Choroid plexus epithelial cell (primary cell): ENCODE results near the gene RABGGTA.

Experiments used
- DNase-seq: peaks from one replicate; pipeline ENCODE4 v3.0.0-alpha.2; 2010; ENCODE audit warnings: low read depth
- H3K4me3 ChIP-seq: 2 replicates; pipeline ENCODE4 v1.5.1; 2011; ENCODE audit warnings: low read depth, mild to moderate bottlenecking, control low read depth, low read length, moderate library complexity
- TF ChIP-seq, protein P1 (sequence below): conservative IDR thresholded peaks from 2 replicates; pipeline ENCODE4 v1.5.1; 2011; ENCODE audit warnings: low read depth, mild to moderate bottlenecking, control low read depth, inconsistent platforms, low read length, moderate library complexity

Gene RABGGTA

GRCh38 chr14:24262821-24263733, 8.3 kb downstream of the RABGGTA start, which contains the start of gene TGM1:
Gene TGM1, minus strand, starts transcription at chr14:24263177. Its CDS starts 825 bp downstream, at chr14:24262352.
- TF ChIP-seq, protein P1, sequence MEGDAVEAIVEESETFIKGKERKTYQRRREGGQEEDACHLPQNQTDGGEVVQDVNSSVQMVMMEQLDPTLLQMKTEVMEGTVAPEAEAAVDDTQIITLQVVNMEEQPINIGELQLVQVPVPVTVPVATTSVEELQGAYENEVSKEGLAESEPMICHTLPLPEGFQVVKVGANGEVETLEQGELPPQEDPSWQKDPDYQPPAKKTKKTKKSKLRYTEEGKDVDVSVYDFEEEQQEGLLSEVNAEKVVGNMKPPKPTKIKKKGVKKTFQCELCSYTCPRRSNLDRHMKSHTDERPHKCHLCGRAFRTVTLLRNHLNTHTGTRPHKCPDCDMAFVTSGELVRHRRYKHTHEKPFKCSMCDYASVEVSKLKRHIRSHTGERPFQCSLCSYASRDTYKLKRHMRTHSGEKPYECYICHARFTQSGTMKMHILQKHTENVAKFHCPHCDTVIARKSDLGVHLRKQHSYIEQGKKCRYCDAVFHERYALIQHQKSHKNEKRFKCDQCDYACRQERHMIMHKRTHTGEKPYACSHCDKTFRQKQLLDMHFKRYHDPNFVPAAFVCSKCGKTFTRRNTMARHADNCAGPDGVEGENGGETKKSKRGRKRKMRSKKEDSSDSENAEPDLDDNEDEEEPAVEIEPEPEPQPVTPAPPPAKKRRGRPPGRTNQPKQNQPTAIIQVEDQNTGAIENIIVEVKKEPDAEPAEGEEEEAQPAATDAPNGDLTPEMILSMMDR, result no peak
- no peak within 1 kb of the TSS for H3K4me3 ChIP-seq
- DNase-seq, result no peak

DNA sequence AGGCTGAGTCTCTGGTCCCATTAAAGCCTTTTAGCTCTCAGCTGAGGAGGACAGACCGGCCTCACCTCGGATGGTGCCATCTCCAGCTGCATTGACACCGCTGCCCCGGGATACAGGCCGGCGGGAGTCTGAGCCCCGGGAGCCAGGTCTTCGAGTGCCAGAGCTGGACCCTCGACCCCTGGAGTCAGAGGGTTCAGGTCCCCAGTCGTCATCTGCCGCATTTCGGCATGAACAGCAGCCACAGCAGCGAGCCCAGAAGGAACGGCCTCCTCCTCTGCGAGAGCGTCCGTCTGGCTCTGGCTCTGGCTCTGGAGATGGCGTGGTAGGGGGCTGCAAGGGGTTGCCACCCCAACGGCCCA, 9.4 kb downstream of the RABGGTA start:
- no peak for DNase-seq
- TF ChIP-seq, protein P1, result no peak
- no peak overlapping the region for H3K4me3 ChIP-seq

DNA sequence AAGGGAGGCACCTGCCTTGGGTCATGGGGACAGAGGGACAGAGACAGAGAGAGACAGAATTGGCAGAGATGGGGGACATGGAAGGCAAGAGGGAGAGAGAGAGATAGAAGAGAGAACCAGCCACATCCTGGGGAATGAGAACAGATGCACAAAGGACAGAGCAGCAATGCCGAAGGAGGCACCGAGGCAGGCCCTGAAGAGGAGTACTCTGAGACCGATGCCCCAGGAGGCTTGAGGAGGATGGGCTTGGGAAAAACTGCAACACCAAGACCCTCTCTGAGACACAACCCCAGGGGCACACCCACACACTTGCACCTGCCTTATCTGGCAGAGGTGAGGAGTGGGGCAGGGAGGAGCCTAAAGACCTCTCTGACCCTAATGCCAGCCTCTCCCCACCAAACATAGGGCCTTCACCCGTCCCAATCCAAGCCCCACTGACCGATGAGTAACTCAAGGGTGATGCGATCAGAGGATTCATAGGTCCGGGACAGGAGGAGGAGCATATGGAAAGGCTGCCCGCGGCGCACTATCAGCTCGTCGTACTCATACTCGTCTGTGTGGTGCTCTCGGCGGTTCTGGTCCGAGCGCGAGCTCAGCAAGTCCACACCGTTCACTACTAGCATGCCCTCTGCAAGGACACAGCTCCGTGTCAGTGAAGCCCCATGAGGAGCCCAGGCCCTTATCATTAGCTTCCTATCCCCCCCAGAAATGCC, 10.0 kb downstream of the RABGGTA start:
- no peak for DNase-seq
- no peak overlapping the region for H3K4me3 ChIP-seq
- TF ChIP-seq, protein P1, result no peak

DNA sequence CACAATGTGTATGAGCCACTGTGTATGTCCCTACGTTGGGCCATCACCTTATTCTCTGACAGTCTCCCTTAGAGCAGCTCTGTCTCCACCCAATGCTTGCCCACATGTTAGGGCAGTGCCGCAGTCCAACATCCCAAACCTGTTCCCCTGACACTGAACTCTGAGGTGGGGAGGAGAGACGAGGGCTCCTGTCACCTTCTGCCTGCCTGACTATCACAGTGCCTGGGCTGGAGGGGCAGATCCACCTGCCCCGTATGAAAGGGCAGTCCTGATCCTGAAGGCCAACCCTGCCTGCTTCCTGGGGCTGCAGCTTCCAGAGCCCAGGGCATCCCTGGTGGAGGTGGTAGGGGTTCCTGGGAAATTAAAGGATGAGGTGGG, 10.6 kb downstream of the RABGGTA start:
- H3K4me3 ChIP-seq, result no peak overlapping the region
- no peak for DNase-seq
- TF ChIP-seq, protein P1, result no peak

DNA sequence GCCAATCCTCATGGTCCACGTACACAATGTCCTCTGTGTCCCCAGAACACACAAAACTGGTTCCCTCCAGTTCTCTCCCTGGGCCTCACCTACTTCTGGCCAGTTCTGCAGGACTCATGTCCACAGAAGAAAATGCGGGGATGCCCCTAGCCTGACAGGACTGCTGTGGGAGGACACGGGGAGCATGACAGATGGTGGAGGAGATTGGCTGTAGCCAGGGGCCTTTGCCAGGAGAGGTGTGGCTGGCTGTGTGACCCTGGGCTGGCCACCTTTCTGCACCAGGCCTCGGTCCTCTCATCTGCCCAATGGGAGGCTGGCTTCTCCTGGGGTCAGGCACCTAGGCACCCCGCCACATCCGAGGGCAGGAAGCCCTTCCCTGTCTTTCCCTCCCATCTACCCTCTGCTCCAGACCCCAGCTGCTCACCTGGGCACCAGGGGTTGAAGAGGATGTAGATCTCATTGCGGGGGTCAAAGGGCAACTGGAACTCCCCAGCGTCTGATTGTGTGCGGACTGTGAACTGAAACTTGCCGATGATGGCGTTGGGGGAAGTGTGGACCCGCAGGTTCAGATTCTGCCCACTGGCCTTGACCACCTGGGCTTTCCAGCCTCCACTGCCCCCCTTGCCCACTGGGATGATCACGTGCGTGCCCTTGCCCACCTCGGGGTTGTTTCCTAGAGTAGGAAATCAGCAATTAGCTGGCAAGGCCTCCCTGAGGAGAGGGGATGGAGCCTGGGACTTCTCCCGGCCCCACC, 11.2 kb downstream of the RABGGTA start:
- TF ChIP-seq, protein P1, result no peak
- no peak for DNase-seq
- H3K4me3 ChIP-seq, result no peak overlapping the region

DNA sequence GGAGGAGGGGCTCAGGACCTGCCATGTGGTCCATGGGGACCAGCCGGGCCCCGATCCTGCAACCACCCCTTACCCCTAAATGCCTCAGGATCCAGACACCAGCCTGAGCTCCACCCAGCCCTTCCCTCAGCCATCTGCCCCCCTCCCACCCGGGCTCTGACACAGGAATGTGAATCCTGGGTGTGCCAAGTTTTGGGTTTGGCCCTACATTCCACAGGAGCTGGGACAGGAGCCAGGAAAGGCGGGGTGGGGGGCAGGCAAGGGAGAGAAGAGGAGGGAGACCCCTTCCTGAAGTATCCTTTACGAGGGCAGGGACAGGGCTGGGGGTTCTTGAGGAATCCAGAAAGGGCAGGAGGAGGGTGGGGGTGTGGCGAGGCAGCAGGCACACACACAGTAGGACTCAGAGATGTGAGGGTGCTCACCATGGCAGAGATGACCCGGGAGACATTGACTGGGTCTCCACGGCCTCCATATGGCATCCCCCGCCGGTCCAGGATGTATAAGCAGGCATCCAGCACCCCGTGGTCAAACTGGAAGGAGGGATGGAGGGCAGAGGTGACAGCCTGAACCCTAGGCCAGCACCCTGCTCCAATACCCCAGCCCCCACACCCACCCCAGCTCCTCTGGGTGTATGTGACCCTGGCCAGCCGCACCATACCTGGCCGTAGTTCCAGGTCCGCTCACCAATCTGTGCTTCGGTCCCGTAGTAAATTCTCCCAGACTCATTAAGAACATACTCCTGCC, 11.9 kb downstream of the RABGGTA start:
- TF ChIP-seq, protein P1, result no peak
- peak; percentile 48 for DNase-seq
- H3K4me3 ChIP-seq, result no peak overlapping the region
